DLD1 (cell line): ENCODE data around the gene ANKRD65.
"Not testable (repeated sequence)": the region's sequence is repeated elsewhere in the genome, so short reads cannot be mapped to it uniquely, and the experiment has no call there.

Experiments used
- in situ Hi-C: cut with HindIII; loops from 2 replicates; pipeline ENCODE4 v1.10.0; 2017; ENCODE audit warnings: low sequenced_read_pairs

ANKRD65 gene

DNA sequence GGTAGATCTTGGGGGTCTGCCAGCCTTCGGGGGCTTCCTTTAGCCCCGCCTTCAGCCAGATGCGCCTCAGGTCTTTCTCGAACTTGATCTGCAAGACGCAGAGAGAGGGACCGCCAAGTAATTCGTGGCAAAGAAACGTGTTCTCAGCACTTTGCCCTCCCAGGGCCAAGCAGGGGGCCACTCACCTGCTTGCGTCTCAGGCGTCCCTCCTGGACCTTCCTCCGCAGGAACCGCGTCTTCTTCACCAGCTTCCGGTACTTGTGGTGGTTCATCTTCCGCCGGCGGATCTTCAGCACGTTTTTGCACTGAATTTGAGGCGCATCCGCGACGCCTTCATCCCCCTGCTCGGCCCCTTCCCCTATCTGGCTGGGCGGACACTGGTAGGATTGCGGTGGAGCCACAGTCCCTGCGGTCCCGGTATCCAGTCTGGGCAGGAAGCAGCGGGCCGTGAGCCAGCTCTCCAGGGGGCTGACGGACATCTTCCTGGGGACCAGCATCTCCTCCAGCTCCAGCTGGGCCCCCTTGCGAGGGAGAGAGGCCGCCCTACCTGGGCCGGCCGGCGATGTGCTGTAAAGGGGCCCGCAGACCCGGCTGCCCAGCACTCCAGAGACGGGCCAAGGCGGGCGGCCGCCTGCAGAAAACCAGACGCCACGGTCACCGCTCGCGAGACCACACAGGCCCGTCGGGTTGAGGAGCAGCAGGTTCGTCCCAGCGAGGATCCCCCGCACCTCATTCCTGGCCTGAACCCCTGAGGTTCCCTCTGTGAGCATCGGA, 47.1 kb downstream of the ANKRD65 start:
- in situ Hi-C loops, result no loop called here

DNA sequence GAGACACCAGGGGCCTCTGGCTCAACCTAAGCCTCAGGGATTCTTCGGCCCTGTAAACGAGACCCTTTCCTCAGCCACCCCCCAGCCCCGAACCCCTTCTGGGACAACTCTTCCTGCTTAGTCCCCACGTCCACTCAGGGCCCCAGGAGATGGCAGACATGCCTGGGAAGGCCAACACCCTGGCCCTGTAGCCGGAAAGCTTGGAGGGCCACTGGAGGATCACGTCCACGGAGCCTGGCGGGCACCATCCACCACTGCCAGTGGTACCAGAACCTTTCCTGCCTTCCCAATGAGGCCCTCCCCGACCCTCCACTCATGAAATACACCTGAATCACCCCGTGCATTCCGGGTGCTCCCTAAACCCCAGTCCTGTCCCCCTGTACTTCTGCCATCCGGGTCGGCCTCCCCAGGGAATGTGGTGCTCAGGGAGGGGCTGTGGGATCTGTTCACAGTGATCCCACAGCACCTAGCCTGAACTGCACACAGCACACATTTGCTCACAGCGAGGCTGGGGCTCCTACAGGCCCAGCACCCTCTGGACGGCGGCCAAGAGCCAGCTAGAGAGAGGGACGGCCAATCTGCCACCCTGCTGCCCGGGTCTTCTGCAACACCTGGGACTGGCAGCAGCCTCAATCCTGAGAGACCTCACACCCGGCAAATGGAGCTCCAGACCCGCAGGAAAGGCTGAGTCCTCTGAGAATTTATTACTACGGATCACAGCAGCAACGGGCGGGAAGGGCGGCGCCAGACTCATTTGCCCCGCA, 47.8 kb downstream of the ANKRD65 start:
- in situ Hi-C loops, result no loop called here

DNA sequence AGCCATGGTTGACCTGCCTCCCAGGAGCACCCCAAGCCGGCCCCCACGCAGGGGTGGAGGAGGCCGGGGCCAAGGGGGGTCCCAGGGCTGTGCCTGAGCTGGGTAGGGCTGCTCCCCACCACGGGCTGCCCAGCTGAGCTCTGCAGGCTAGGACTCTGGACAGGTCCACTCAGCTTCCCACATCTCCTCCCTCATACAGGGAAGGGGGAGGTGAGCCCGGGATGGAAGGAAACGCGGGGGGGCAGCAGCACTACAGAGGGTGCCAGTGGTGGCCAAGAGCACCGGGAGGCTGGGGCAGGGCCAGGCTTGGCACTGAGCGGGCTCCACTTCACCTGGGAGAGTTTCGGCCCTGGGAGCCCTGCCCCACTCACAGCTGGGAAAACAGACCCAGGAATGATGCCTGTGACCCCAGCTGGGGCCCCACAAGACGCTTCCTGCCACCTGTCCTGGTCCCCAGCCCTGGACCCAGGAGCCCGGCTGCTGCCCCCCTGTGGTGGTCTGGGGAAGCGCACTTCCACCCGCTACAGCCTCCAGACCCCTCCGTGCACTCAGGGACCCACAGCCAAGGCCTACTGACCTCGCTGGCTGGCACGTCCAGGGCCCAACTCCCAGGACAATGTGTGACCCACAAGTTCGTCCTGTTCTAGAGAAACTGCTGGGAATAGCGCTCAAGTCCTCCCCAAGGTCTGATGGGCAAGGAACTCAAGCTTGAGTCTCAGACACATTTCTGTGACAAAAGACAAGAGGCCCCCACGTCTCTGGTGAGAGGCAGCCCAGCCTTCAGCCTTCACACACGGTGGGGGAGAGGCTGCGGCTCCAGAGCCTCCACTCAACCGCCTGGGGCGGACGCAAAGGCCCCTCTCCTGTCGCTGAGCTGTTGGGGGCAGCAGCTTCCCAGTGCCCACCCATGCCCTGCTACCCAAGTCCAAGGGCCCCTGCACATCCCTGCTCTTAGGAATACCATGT, 49.0 kb downstream of the ANKRD65 start:
- in situ Hi-C loops, result no loop called here

DNA sequence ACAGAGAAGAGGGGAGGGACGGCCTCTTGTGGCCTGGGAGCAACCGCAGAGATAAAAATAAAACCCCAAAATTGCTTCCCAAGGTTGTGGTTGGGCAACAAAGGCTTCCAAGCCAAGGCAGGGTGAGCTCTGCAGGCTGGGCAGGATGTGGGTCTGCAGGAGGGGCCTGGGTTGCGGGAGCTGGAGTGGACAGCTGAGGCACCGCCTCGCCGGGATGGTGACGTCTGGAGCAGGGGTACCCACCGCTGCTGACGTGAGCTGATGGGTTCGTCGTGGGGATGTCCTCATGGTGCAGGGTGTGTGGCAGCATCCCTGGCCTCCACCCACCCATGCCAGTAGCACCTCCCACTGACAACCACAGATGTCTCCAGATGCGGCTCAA, 49.7 kb downstream of the ANKRD65 start:
- in situ Hi-C loops, result no loop called here

DNA sequence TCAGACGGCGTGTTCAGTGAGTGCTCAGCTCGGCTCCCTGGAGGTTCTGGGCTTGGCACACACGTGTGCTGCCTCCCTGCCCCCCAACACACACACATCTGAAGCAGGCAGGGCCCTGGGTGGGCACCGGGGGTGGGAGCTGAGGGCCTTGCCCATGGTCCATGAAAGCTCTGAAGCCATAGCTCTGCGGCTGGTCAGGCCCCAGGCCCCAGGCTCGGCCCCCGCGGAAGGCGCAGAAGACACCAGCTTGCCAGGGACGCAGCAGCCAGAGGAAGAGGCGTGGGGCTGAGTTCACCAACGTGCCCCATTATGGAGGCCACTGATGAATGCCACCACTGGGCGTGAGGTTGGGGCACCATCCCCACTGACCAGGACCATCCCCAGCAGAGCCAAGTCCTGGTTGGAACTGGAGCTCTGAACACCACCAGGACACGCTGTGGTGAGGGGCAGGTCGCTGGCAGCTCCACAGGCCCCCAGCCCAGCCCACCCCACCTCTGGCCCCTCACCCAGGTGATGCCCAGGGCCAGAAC, 50.2 kb downstream of the ANKRD65 start:
- in situ Hi-C loops, result no loop called here

DNA sequence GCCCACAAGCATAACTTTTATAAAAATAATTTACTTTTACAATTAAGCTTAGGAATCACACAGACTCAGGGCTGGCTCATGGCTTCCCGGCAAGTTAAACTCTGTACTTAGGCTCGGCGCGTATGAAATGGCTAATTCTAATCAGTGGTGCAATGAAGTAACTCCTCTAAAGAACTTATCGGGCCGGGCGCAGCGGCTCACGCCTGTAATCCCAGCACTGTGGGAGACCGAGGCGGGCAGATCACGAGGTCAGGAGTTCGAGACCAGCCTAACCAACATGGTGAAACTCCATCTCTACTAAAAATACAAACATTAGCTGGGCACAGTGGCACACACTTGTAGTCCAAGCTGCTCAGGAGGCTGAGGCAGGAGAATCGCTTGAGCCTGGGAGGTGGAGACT, 51.0 kb downstream of the ANKRD65 start:
- in situ Hi-C loops, result not testable (repeated sequence)
